ENCODE results near the gene TXNL1.
"Not testable (repeated sequence)": the region's sequence is repeated elsewhere in the genome, so short reads cannot be mapped to it uniquely, and the experiment has no call there.

The TXNL1 gene

DNA sequence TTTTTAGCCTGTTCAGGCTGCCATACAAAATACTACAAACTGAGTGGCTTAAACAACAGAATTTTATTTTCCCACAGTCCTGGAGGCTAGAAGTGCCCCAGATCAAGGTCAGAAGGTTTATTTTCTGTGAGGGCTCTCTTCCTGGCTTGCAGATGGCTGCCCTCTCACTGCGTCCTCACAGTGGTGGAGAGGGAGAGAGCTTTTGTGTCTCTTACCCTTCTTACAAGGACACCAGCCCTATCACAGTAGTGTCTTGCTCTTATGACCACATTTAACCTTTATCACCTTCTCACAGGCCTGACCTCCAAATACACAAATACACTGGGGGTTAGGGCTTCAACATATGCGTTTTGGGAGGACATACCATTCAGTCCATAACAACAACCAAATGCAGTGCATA, 24.5 kb upstream of the TXNL1 start:
- no peak for DNase-seq (ENCODE audit: low read depth)
- no peak overlapping the region for H3K4me3 ChIP-seq (ENCODE audit: low read length)
- TF ChIP-seq, protein P1, sequence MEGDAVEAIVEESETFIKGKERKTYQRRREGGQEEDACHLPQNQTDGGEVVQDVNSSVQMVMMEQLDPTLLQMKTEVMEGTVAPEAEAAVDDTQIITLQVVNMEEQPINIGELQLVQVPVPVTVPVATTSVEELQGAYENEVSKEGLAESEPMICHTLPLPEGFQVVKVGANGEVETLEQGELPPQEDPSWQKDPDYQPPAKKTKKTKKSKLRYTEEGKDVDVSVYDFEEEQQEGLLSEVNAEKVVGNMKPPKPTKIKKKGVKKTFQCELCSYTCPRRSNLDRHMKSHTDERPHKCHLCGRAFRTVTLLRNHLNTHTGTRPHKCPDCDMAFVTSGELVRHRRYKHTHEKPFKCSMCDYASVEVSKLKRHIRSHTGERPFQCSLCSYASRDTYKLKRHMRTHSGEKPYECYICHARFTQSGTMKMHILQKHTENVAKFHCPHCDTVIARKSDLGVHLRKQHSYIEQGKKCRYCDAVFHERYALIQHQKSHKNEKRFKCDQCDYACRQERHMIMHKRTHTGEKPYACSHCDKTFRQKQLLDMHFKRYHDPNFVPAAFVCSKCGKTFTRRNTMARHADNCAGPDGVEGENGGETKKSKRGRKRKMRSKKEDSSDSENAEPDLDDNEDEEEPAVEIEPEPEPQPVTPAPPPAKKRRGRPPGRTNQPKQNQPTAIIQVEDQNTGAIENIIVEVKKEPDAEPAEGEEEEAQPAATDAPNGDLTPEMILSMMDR (conservative IDR thresholded peaks at IDR 0.05; ENCODE audit: low read length), result no peak

DNA sequence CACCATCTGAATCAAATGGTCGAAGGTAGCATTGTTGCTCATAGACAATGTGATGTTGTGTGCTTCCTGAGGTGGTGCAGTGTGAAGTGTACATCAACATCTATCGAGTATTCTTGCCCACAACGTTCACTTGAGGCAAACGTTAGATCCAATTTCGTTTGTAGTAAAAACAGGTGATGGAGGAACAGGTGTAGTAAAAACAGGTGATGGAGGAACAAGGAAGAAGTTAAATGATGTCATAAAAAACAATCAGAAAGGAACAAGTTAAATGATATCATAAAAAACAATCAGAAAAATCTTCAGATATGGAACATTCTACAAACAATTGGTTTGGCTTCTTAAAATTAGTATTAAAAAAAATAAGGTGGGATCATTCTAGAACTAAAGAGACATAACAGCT, 24.1 kb upstream of the TXNL1 start:
- TF ChIP-seq, protein P1 (conservative IDR thresholded peaks at IDR 0.05; ENCODE audit: low read length), result no peak
- H3K4me3 ChIP-seq (ENCODE audit: low read length), result no peak overlapping the region
- DNase-seq (ENCODE audit: low read depth), result no peak

DNA sequence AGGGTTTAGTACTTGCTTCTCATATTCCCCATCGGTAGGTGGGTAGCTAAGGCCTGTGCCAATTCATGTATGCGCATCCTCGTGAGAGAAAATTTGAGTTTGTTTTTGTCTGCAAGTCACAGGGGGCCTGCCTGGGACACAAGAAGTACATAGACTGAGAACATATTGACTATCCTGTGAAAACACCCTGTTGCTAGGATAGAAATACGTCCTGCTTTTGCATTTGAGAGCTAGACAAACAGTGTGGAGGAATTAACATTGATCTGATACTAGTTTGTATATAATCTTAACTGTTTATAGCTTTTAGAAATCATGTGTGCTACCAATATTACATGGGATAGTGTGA, 23.6 kb upstream of the TXNL1 start:
- TF ChIP-seq, protein P1 (conservative IDR thresholded peaks at IDR 0.05; ENCODE audit: low read length), result no peak
- no peak for DNase-seq (ENCODE audit: low read depth)
- H3K4me3 ChIP-seq (ENCODE audit: low read length), result no peak overlapping the region

DNA sequence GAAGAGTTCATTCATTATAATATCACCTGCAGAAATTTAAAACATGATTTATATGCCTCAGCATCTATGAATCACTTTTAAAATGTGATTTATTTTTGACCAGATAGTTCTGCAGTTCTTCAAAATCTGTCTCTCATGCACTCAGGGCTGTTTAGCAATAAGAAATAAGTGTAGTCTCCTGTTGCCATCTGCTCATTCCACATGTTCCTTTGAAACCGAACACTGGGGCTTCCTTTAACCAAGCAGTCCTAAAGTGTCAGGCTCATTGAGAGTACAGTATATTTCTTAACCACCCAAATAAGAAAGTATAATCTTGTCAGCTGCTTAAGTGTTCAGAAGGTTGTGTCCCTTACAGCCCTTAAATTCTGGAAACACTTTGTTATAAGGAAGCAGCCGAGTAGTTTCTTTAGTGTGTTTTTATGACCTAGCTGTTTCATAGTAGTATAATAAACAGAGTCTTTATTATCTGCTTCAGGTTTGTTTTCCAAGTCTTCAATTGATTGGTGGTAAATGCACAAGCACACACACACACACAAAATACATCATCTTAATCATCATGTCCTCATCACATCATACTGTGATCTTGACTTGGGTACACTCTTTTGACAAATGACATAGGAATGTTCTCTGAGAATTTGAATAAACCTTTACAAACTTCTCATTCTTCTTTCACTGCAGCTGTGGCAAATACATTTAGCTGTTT, 23.1 kb upstream of the TXNL1 start:
- H3K4me3 ChIP-seq (ENCODE audit: low read length), result no peak overlapping the region
- DNase-seq (ENCODE audit: low read depth), result no peak
- TF ChIP-seq, protein P1 (conservative IDR thresholded peaks at IDR 0.05; ENCODE audit: low read length), result no peak

DNA sequence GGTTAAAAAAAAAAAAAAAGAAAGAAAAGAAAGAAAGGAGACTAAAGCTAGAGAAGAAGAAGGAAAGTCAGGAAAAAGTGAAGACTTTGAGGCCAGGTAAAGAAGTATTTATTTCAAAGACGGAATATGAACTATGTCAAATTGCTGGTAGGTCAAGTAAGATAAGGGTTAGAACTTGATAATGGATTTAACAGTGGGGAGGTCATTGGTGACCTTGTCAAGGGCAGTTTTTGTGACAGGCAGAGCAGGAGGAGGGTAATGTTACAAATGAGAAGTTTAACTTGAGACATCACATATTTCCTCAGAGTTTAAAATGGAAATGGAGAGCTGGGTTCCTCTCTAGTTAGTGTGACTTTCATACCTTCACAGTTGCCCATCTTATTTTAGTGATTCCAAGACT, 22.3 kb upstream of the TXNL1 start:
- H3K4me3 ChIP-seq (ENCODE audit: low read length), result no peak overlapping the region
- no peak for DNase-seq (ENCODE audit: low read depth)
- TF ChIP-seq, protein P1 (conservative IDR thresholded peaks at IDR 0.05; ENCODE audit: low read length), result no peak

DNA sequence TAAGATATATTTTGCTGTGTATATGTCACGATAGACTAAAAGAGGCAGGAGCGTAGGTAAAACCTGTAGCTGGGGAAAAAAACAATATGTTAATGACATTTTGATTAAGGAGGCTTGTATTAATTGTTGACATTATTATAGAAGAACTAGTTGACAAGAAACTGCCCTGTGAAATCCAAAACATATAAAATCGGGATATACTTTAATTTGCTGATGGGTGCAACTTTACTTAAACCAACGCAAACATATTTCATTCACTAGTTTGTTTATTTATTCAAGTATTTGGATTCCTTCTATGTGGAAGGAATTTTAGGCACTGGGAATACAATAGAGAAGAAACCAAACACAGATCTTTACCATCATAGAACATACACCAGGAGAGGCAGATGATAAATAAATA, 20.7 kb upstream of the TXNL1 start:
- TF ChIP-seq, protein P1 (conservative IDR thresholded peaks at IDR 0.05; ENCODE audit: low read length), result no peak
- H3K4me3 ChIP-seq (ENCODE audit: low read length), result no peak overlapping the region
- DNase-seq (ENCODE audit: low read depth), result no peak

DNA sequence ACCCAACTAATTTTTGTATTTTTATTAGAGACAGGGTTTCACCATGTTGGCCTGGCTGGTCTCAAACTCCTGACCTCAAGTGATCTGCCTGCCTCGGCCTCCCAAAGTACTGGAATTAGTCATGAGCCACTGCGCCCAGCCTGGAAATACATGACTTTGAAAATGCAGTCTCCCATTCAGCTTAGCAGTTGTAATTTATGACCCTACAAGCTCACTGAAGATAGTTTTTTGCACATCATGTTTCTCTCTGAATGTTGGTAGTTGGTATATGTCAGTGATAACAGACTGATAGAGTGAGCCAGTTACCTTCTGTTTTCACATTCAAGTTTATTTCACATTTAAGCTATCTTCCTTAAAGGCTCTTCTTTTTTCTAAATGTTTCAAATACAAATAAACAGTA, 19.9 kb upstream of the TXNL1 start:
- no peak for DNase-seq (ENCODE audit: low read depth)
- no peak overlapping the region for H3K4me3 ChIP-seq (ENCODE audit: low read length)
- TF ChIP-seq, protein P1 (conservative IDR thresholded peaks at IDR 0.05; ENCODE audit: low read length), result no peak

DNA sequence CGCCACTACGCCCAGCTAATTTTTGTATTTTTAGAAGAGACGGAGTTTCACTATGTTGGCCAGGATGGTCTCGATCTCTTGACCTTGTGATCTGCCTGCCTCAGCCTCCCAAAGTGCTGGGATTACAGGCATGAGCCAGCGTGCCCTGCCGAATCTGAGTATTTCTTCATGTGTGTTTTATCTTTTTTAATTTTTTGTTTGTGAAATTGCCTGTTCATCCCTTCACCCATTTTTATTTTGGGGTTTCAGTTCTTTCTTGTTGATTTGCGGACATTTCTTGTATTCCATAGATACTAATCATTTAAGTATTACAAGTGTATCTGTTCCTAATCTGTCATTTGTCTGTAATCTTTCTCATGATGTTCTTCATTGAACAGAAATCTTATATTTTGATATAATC, 15.9 kb upstream of the TXNL1 start:
- H3K4me3 ChIP-seq (ENCODE audit: low read length); DNase-seq (ENCODE audit: low read depth): not testable (repeated sequence)
